Daoy (cell line): ENCODE results near the gene SAT2. TPM values are rescaled to one million over a fixed set of nuclear protein-coding genes. Genes with fewer than 3 reads are reported as not detected.

Experiments used
- DNase-seq: peaks from one replicate; pipeline ENCODE4 v3.0.0-alpha.2; 2015; ENCODE audit warnings: low read depth
- total RNA-seq: library from RNA; depleted of rRNA; stranded (reverse); fragments of >200 nt; shearing (Covaris generic); gene quantifications from 2 replicates; pipeline ENCODE4 v1.2.3, GENCODE V29; 2014

Gene SAT2
- total RNA-seq, 1 experiment from 2014 or later, result 24.0 TPM

GRCh38 chr17:7592422-7593021 is 35.1 kb downstream of the SAT2 start:
- DNase-seq, result no peak

GRCh38 chr17:7591596-7591995 is 36.0 kb downstream of the SAT2 start:
- DNase-seq, result no peak

- peak; percentile 63 for DNase-seq
Measured at GRCh38 chr17:7590743-7591142, 36.9 kb downstream of the SAT2 start.

- DNase-seq, result peak; percentile 64
Measured at GRCh38 chr17:7589891-7590691, 37.5 kb downstream of the SAT2 start, which contains the start of gene SOX15. Gene SOX15 (minus strand): TSS chr17:7590094. CDS start chr17:7589676, 418 bp downstream.

- peak; percentile 84 for DNase-seq
Measured at GRCh38 chr17:7589204-7589868, 38.3 kb downstream of the SAT2 start.

- DNase-seq, result no peak
Measured at GRCh38 chr17:7588553-7589203, 38.9 kb downstream of the SAT2 start.

- DNase-seq, result peak; percentile 83
Measured at GRCh38 chr17:7587420-7588151, 40.0 kb downstream of the SAT2 start.

GRCh38 chr17:7586673-7587419 is 40.8 kb downstream of the SAT2 start:
- DNase-seq, result peak; percentile 51

- DNase-seq, result peak; percentile 98
Measured at GRCh38 chr17:7583253-7584109, 44.1 kb downstream of the SAT2 start, which contains the start of gene MPDU1. Gene MPDU1 (plus strand): TSS chr17:7583852. CDS start chr17:7583863, 11 bp downstream.

GRCh38 chr17:7582396-7583252 is 45.0 kb downstream of the SAT2 start:
- no peak for DNase-seq

GRCh38 chr17:7580604-7581575 is 46.7 kb downstream of the SAT2 start:
- peak; percentile 57 for DNase-seq

- DNase-seq, result no peak
Measured at GRCh38 chr17:7579834-7580603, 47.6 kb downstream of the SAT2 start.

GRCh38 chr17:7579001-7579833 is 48.4 kb downstream of the SAT2 start, which contains the start of gene CD68:
Gene CD68 (plus strand): TSS chr17:7579638. CDS start chr17:7579678, 40 bp downstream.
- DNase-seq, result peak; percentile 97

GRCh38 chr17:7577327-7578199 is 50.1 kb downstream of the SAT2 start:
- DNase-seq, result no peak
